GM13976 (cell line): ENCODE results near the gene PSMD11.

Source experiments
- DNase-seq: peaks from one replicate; pipeline ENCODE4 v3.0.0; 2012; ENCODE audit warnings: low spot score
- CTCF ChIP-seq: IDR thresholded peaks from 2 replicates; pipeline ENCODE4 v1.5.1; 2012; ENCODE audit warnings: borderline replicate concordance, mild to moderate bottlenecking; ENCODE audit not compliant: insufficient read depth; ENCODE audit errors: extremely low read depth, missing control alignments, control extremely low read depth
- in situ Hi-C: fragments of 300-500 bp; cut with MboI; formaldehyde crosslinking; loops from one replicate; pipeline ENCODE4 v1.12.0; 2022; ENCODE audit warnings: low sequenced_read_pairs, mixed read lengths, inconsistent platforms; ENCODE audit not compliant: unreplicated experiment

The PSMD11 gene

DNA sequence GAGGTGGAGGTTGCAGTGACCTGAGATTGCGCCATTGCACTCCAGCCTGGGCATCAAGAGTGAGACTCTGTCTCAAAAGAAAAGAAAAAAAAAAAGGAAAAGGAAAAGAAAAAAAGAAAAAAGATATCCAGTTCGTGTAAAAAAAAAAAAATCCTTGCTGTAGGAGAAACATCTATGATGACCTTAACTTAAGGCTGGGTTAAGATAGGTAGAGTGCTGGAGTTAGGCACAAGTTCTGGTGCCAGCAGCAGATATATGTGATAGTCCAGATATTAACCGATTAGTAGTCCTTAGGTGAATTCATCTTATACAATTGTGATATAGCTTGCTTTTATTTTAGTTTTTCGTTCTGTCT lies 17.2 kb downstream of the PSMD11 start:
- no peak for TF ChIP-seq CTCF
- DNase-seq = no peak
- in situ Hi-C loops = loop anchor here (25.0 kb wide), 1 partner anchor 451 kb away; no protein-coding TSS in a partner anchor

- TF ChIP-seq CTCF = peak; percentile 24
- in situ Hi-C loops = loop anchor here (25.0 kb wide), 1 partner anchor 450 kb away; no protein-coding TSS in a partner anchor
- DNase-seq = peak; percentile 60
These were observed 17.7 kb downstream of the PSMD11 start for GRCh38 chr17:32461853-32462617.

- DNase-seq = no peak
- in situ Hi-C loops = loop anchor here (25.0 kb wide), 1 partner anchor 449 kb away; no protein-coding TSS in a partner anchor
- TF ChIP-seq CTCF = no peak
These were observed 19.0 kb downstream of the PSMD11 start for GRCh38 chr17:32463304-32463703.

DNA sequence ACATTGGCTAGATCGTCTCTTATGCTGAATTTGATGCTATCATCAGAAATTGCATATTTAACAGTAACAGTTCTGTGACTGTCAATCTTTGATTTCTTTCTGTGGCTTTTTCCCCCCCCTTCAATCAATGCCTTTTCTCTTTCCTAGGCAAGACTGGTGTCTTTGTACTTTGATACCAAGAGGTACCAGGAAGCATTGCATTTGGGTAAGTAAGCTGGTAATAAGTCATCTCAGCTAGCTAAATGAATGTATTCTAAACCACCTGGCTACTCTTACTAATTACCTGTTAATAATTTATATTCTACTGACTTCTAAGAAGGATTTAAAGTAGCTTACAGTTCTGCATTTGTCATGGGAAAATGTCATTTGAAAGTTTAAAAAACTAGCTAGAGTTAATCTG lies 20.1 kb downstream of the PSMD11 start:
- in situ Hi-C loops = loop anchor here (25.0 kb wide), 1 partner anchor 448 kb away; no protein-coding TSS in a partner anchor
- TF ChIP-seq CTCF = no peak
- DNase-seq = no peak

DNA sequence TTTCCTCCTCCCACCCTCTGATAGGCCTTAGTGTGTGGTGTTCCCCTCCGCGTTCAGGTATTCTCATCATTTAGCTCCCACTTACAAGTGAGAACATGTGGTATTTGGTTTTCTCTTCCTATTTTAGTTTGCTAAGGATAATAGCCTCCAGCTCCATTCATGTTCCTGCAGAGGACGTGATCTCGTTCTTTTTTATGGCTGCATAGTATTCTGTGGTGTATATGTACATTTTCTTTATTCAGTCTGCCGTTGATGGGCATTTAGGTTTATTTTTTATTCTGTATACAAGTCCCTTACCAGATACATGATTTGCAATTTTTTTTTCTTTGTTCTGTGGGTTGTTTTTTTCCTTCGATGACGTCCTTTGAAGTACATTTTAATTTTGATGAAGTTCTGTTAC lies 23.6 kb downstream of the PSMD11 start:
- in situ Hi-C loops = loop anchor here (25.0 kb wide), 1 partner anchor 444 kb away; no protein-coding TSS in a partner anchor
- no peak for TF ChIP-seq CTCF
- DNase-seq = no peak

DNA sequence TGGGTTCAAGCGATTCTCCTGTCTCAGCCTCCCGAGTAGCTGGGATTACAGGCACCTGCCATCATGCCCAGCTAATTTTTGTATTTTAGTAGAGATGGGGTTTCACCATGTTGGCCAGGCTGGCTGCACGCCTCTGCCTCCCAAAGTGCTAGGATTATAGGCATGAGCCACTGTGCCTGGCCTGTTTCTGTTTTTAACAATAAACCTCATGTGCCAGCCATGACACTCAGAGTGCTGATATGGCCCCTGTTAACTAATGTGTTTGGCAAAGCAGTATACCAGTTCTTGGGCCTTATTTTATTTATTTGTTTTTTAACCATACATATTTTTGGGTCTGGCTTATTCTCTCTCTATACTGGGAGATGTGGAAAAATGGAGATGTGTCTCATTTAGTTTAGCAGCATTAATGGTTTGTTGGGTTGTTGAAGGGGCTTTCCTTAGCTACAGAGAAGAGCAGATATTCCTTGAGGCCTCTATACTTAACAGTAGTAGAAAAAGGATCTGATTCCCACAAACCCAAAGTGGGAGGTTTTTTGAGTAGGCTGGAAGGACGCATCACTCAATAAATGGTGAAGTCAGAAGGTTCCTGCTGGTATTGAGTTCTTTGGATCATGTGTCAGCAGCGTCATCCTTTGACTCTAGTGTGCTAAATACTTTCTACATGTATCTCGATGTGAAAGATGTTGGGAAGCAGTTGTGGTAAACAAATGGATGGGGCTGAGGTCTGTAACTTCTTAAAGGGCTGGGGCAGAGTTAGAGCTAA lies 26.3 kb downstream of the PSMD11 start:
- no peak for DNase-seq
- in situ Hi-C loops = loop anchor here (25.0 kb wide), 1 partner anchor 442 kb away; no protein-coding TSS in a partner anchor
- no peak for TF ChIP-seq CTCF
